Islet precursor cell (in vitro differentiated cells): ENCODE results near the gene ARPC1A.
A peak's percentile ranks its signal among the peaks of the same experiment; 100 is the strongest.

Experiments used
- DNase-seq: peaks from one replicate; pipeline ENCODE4 v3.0.0-alpha.2; 2018

The ARPC1A gene

DNA sequence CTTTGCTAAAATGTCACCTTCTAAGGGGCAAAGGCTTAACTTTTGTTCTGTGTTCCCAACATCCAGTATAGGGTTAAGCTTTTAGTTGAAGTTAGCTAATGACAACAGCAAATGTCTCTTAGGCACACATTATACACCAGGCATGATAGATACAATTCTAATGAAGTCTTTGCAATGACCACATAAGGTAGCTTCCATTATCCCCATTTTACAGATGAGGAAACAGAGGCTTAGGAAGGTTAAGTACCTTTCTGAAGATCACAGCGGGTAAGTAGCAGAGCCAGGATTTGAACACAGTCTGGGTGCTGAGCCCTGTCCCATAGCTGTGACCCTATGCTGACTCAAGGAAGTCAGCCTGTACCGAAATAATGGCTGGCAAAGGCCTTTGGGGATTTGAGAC lies 84.9 kb downstream of the ARPC1A start:
- DNase-seq: no peak

DNA sequence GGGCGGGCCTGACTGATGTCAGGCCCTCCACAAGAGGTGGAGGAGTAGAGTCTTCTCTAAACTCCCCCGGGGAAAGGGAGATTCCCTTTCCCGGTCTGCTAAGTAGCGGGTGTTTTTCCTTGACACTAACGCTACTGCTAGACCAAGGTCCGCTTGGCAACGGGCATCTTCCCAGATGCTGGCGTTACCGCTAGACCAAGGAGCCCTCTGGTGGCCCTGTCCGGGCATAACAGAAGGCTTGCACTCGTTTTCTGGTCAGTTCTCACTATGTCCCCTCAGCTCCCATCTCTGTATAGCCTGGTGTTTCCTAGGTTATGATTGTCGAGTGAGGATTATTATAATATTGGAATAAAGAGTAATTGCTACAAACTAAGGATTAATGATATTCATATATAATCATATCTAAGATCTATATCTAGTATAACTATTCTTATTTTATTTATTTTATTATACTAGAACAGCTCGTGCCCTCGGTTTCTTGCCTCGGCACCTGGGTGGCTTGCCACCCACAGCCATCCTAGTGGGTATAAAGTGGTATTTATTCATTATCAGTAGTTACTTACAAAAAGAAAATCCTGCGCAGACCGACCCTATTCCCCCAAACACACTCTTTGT lies 89.9 kb downstream of the ARPC1A start:
- DNase-seq: peak; percentile 79
